K562 (cell line): ENCODE results near the gene YPEL5. TPM values are rescaled to one million over a fixed set of nuclear protein-coding genes. Genes with fewer than 3 reads are reported as not detected.
A peak's percentile ranks its signal among the peaks of the same experiment; 100 is the strongest.

ENCODE experiments used
- ARID1B ChIP-seq: fragments of 450-650 bp; IDR thresholded peaks from 2 replicates; pipeline ENCODE4 v1.6.1; 2016; ENCODE audit warnings: antibody characterized with exemption, mild to moderate bottlenecking, inconsistent platforms
- ARNT ChIP-seq, 2 experiments: fragments of 450-650 bp; IDR thresholded peaks; 2 replicates each; pipeline ENCODE4 v1.6.1; 2016; ENCODE audit warnings: mild to moderate bottlenecking in 1 of 2
- BMI1 ChIP-seq: fragments of 150-350 bp; IDR thresholded peaks from 2 replicates; pipeline ENCODE4 v1.6.1; 2014; ENCODE audit warnings: low read length
- EHMT2 ChIP-seq: fragments of 450-650 bp; IDR thresholded peaks from 2 replicates; pipeline ENCODE4 v1.6.1; 2018; ENCODE audit warnings: antibody characterized with exemption
- GATA2 ChIP-seq: sonication (generic); formaldehyde crosslinking; IDR thresholded peaks from 2 replicates; pipeline ENCODE4 v1.4.0; 2020; ENCODE audit warnings: mild to moderate bottlenecking, missing genetic modification reagents
- GTF2E2 ChIP-seq: fragments of 200-800 bp; sonication (Bioruptor generic); IDR thresholded peaks from 2 replicates; pipeline ENCODE4 v1.6.1; 2016; ENCODE audit warnings: missing genetic modification characterization, missing compliant biosample characterization
- MIER1 ChIP-seq: fragments of 450-650 bp; IDR thresholded peaks from 2 replicates; pipeline ENCODE4 v1.6.1; 2016; ENCODE audit warnings: antibody characterized with exemption, mild to moderate bottlenecking, low read depth
- MTA3 ChIP-seq: fragments of 450-650 bp; formaldehyde crosslinking; IDR thresholded peaks from 2 replicates; pipeline ENCODE4 v1.6.1; 2017; ENCODE audit warnings: mild to moderate bottlenecking, borderline replicate concordance
- PCBP1 ChIP-seq: fragments of 200-400 bp; formaldehyde crosslinking; IDR thresholded peaks from 2 replicates; pipeline ENCODE4 v1.6.1; 2018; ENCODE audit warnings: mild to moderate bottlenecking, low read depth, low read length; ENCODE audit not compliant: poor library complexity, severe bottlenecking
- PRPF4 ChIP-seq: fragments of 200-400 bp; formaldehyde crosslinking; IDR thresholded peaks from one replicate; pipeline ENCODE4 v1.6.1; 2017; ENCODE audit warnings: low read length, low read depth, mild to moderate bottlenecking; ENCODE audit not compliant: insufficient read depth, poor library complexity, severe bottlenecking
- RBFOX2 ChIP-seq: fragments of 200-400 bp; formaldehyde crosslinking; IDR thresholded peaks from 2 replicates; pipeline ENCODE4 v1.6.1; 2017; ENCODE audit warnings: low read depth, mild to moderate bottlenecking, low read length, moderate library complexity
- TAF1 ChIP-seq: IDR thresholded peaks from 2 replicates; pipeline ENCODE4 v1.6.1; 2011; ENCODE audit warnings: mild to moderate bottlenecking, low read length, moderate library complexity; ENCODE audit not compliant: insufficient read depth, control insufficient read depth, severe bottlenecking; ENCODE audit errors: extremely low read depth
- TAF15 ChIP-seq: fragments of 200-400 bp; formaldehyde crosslinking; IDR thresholded peaks from 2 replicates; pipeline ENCODE4 v1.6.1; 2017; ENCODE audit warnings: mild to moderate bottlenecking, low read depth, low read length, moderate library complexity
- TAL1 ChIP-seq: fragments of 450-650 bp; IDR thresholded peaks from 2 replicates; pipeline ENCODE4 v1.6.1; 2016; ENCODE audit warnings: mild to moderate bottlenecking
- TBP ChIP-seq: optimal IDR thresholded peaks from 2 replicates; pipeline ENCODE3; 2011; ENCODE audit warnings: low read depth, low read length, improper control_type of control experiment
- TCF7L2 ChIP-seq: fragments of 150-350 bp; IDR thresholded peaks from 2 replicates; pipeline ENCODE4 v1.6.1; 2016; ENCODE audit warnings: low read depth, mild to moderate bottlenecking, low read length, moderate library complexity
- ZBED1 ChIP-seq: IDR thresholded peaks from 2 replicates; pipeline ENCODE4 v1.6.1; 2014
- polyA plus RNA-seq, 8 experiments: library from polyadenylated mRNA; depleted of rRNA in 4 of 8; stranded (reverse) in 5 of 8; unstranded in 3 of 8; fragments of >200 nt; fragmentation: Nextera tagmentation in 2 of 8; fragmentation: Illumina TruSeq in 1 of 8; extraction: Ambion mirVana in 2 of 8; extraction: Trizol in 1 of 8; gene quantifications; 2 replicates each; pipeline versions ENCODE4 v1.2.1 to v1.2.3, GENCODE V29; 2011 to 2014; ENCODE audit warnings: inconsistent platforms in 1 of 8, missing spikeins in 1 of 8
- total RNA-seq, 7 experiments: library from RNA; depleted of rRNA in 6 of 7; stranded (reverse); fragments of >200 nt in 6 of 7; fragmentation: Illumina TruSeq in 2 of 7; extraction: Trizol in 2 of 7; gene quantifications; 2 replicates each; pipeline versions ENCODE4 v1.2.1 to v1.2.3, GENCODE V29; 2011 to 2021; ENCODE audit warnings: low replicate concordance in 1 of 7
- TF ChIP-seq, protein P1 (sequence below): sonication (generic); formaldehyde crosslinking; IDR thresholded peaks from 2 replicates; pipeline ENCODE4 v1.4.0; 2020; ENCODE audit warnings: mild to moderate bottlenecking, missing genetic modification reagents
- TF ChIP-seq, protein P2 (sequence below), 2 experiments: fragments of 200-800 bp in 1 of 2; sonication (Bioruptor generic) in 1 of 2; sonication (generic) in 1 of 2; formaldehyde crosslinking in 1 of 2; IDR thresholded peaks in 1 of 2; conservative IDR thresholded peaks in 1 of 2; 2 replicates each; pipeline versions ENCODE4 v1.5.0 to v1.6.1; 2016 to 2020; ENCODE audit warnings: missing compliant biosample characterization in 1 of 2, missing genetic modification characterization in 1 of 2, missing genetic modification reagents in 1 of 2
- TF ChIP-seq, protein P3 (sequence below): sonication (generic); formaldehyde crosslinking; IDR thresholded peaks from 2 replicates; pipeline ENCODE4 v1.8.1; 2023; ENCODE audit warnings: mild to moderate bottlenecking, missing genetic modification reagents
- TF ChIP-seq, protein P4 (sequence below): sonication (generic); formaldehyde crosslinking; IDR thresholded peaks from 2 replicates; pipeline ENCODE4 v1.8.0; 2022; ENCODE audit warnings: mild to moderate bottlenecking, missing genetic modification reagents, borderline replicate concordance

Gene YPEL5
- total and polyA plus RNA-seq, 9 of the 15 experiments (the other 6 are each of a cell fraction or from before 2014, with no cell fraction given): 5.4 to 34.4 (median 12.3) TPM

DNA sequence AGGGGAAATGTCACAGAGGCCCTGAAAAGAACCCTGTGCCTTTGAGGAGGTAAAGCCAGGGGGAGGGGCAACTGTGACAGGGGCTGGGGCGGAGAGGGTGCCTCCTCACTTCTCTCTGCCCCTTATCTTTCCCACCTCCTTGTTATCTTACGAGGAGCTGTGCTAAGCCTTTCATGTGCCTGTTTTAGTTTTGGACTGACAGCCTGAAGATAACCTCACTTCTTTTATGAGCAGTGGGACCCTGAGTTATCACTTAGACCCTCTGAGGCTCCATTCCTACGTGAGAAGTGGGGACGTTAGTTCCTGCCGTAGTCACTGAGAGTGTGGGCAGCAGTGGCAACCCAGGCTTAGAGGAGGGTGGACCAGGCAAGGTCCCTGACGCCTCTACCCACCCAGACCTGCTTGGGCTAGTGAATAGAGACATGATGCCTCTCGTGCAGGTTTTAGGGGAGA is 45.0 kb downstream of the YPEL5 start (continued):
- TF ChIP-seq, protein P1, sequence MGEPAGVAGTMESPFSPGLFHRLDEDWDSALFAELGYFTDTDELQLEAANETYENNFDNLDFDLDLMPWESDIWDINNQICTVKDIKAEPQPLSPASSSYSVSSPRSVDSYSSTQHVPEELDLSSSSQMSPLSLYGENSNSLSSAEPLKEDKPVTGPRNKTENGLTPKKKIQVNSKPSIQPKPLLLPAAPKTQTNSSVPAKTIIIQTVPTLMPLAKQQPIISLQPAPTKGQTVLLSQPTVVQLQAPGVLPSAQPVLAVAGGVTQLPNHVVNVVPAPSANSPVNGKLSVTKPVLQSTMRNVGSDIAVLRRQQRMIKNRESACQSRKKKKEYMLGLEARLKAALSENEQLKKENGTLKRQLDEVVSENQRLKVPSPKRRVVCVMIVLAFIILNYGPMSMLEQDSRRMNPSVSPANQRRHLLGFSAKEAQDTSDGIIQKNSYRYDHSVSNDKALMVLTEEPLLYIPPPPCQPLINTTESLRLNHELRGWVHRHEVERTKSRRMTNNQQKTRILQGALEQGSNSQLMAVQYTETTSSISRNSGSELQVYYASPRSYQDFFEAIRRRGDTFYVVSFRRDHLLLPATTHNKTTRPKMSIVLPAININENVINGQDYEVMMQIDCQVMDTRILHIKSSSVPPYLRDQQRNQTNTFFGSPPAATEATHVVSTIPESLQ (CRISPR knock-in tag): no peak
- TF ChIP-seq RBFOX2: peak; percentile 35; the same call in 1 of the 2 replicates
- no peak for TF ChIP-seq MIER1
- TF ChIP-seq ZBED1: peak; percentile 69; the same call in 1 of the 2 replicates
- peak; percentile 98 for TF ChIP-seq ARID1B
- TF ChIP-seq, protein P2, sequence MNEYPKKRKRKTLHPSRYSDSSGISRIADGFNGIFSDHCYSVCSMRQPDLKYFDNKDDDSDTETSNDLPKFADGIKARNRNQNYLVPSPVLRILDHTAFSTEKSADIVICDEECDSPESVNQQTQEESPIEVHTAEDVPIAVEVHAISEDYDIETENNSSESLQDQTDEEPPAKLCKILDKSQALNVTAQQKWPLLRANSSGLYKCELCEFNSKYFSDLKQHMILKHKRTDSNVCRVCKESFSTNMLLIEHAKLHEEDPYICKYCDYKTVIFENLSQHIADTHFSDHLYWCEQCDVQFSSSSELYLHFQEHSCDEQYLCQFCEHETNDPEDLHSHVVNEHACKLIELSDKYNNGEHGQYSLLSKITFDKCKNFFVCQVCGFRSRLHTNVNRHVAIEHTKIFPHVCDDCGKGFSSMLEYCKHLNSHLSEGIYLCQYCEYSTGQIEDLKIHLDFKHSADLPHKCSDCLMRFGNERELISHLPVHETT (CRISPR knock-in tag; conservative IDR thresholded peaks at IDR 0.05 in 1 of 2, IDR thresholded peaks at IDR 0.05 in 1 of 2): peak in 1 of 2 experiments; percentile 64; a peak in 2 of 4 replicates
- TF ChIP-seq, protein P3, sequence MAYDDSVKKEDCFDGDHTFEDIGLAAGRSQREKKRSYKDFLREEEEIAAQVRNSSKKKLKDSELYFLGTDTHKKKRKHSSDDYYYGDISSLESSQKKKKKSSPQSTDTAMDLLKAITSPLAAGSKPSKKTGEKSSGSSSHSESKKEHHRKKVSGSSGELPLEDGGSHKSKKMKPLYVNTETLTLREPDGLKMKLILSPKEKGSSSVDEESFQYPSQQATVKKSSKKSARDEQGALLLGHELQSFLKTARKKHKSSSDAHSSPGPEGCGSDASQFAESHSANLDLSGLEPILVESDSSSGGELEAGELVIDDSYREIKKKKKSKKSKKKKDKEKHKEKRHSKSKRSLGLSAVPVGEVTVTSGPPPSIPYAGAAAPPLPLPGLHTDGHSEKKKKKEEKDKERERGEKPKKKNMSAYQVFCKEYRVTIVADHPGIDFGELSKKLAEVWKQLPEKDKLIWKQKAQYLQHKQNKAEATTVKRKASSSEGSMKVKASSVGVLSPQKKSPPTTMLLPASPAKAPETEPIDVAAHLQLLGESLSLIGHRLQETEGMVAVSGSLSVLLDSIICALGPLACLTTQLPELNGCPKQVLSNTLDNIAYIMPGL (CRISPR knock-in tag): no peak
- peak; percentile 97 for TF ChIP-seq TAL1
- no peak for TF ChIP-seq PRPF4
- peak; percentile 93 for TF ChIP-seq GATA2 (CRISPR knock-in tag)
- no peak for TF ChIP-seq TBP
- peak; percentile 72; the same call in 1 of the 2 replicates for TF ChIP-seq TCF7L2
- TF ChIP-seq TAF15: no peak
- 0 out of 2 replicates have a peak, but pooled peaks have one; percentile 53 for TF ChIP-seq MTA3
- TF ChIP-seq PCBP1: no peak
- TF ChIP-seq GTF2E2 (tag): no peak
- TF ChIP-seq EHMT2: no peak
- TF ChIP-seq TAF1: no peak
- TF ChIP-seq BMI1: no peak
- TF ChIP-seq, protein P4, sequence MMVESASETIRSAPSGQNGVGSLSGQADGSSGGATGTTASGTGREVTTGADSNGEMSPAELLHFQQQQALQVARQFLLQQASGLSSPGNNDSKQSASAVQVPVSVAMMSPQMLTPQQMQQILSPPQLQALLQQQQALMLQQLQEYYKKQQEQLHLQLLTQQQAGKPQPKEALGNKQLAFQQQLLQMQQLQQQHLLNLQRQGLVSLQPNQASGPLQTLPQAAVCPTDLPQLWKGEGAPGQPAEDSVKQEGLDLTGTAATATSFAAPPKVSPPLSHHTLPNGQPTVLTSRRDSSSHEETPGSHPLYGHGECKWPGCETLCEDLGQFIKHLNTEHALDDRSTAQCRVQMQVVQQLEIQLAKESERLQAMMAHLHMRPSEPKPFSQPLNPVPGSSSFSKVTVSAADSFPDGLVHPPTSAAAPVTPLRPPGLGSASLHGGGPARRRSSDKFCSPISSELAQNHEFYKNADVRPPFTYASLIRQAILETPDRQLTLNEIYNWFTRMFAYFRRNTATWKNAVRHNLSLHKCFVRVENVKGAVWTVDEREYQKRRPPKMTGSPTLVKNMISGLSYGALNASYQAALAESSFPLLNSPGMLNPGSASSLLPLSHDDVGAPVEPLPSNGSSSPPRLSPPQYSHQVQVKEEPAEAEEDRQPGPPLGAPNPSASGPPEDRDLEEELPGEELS: no peak
- TF ChIP-seq ARNT (IDR thresholded peaks at IDR 0.05): peak; percentile 61 to 82
